NCI-H2081 (cell line): ENCODE results near the gene CLCN7.
"Not testable (repeated sequence)": the region's sequence is repeated elsewhere in the genome, so short reads cannot be mapped to it uniquely, and the experiment has no call there.

Source experiments
- DNase-seq, 2 experiments: peaks; one replicate each; lab custom pipeline; 2025; lab: John Stamatoyannopoulos, UW

CLCN7 gene

GRCh38 chr16:1488054-1488601, 13.3 kb upstream of the CLCN7 start:
- DNase-seq: no peak

- no peak for DNase-seq
Measured at GRCh38 chr16:1487395-1488053, 12.7 kb upstream of the CLCN7 start.

- DNase-seq: no peak
Measured at GRCh38 chr16:1486551-1487390, 11.9 kb upstream of the CLCN7 start.

- no peak for DNase-seq
Measured at GRCh38 chr16:1485847-1486496, 11.1 kb upstream of the CLCN7 start.

- DNase-seq: no peak
Measured at GRCh38 chr16:1481906-1482835, 7.3 kb upstream of the CLCN7 start.

DNA sequence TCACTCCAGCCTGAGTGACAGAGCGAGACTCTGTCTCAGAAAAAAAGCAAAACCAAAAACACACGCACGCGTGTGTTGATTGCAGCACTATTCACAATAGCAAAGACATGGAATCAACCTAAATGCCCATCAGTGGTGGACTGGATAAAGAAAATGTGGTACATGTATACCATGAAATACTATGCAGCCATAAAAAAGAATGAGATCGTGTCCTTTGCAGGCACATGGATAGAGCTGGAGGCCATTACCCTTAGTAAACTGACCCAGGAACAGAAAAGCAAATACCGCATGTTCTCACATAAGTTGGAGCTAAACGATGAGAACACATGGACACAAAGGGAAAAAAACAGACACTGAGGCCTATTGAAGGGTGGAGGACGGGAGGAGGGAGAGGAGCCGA, 4.1 kb upstream of the CLCN7 start:
- DNase-seq: not testable (repeated sequence)

- DNase-seq: no peak
Measured at GRCh38 chr16:1477033-1477432, 2.2 kb upstream of the CLCN7 start.

DNA sequence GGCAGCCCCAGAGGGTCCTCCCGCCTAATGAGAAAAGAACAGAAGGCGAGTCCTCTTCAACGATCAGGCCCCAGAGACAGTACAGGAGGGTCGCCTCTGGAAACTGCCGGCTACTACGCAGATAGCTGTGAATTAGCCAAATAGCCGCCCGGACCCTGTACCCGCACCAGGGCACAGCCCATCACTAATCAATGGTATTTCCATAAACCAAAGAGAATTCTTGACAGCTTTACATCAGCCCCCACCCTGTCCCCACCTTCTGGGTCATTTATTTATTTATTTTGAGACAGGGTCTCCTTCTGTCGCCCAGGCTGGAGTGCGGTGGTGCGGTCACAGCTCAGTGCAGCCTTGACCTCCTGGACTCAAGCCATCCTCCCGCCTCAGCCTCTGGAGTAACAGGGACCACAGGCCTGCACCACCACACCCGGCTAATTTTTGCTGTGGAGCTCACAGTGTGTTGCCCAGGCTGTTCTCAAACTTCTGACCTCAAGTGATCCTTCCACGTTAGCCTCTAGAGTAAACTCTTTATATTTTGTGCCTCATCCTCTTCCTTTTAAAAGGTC, 805 bp upstream of the CLCN7 start:
- DNase-seq: no peak

DNA sequence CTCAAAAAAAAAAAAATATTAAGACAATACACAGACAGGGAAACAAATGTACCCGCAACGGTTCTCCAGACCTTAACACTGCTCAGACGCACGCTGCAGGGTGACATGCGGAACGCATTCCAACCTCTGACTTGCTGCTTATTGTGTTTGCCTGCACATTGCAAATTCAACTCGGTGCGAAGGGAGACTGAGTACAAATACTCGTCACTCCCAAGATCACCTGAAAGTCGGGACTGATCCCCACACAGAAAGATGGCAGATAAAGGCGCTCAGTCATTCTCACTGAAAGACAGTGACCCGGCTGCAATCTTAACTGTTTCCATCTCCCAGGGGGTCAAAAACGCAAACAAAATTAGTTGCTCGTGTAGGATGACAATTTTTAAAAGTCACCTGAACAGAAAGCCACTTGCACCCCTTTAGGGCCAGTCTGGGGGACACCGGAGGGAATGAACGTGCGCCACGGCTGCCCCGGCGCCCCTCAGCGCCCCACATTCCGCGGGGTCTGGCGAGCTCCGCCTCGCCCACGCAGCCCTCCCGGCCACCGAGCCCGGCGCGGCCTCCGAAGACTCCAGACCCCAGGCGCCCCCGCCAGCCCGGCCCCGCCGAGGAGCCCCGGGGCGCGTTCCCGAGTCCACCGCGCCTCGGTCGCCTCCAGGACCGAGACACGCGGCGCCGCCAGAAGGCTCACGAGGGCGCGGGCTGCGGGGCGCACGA, 589 bp downstream of the CLCN7 start:
- DNase-seq: no peak

GRCh38 chr16:1472974-1473373, 1.9 kb downstream of the CLCN7 start:
- DNase-seq: no peak

DNA sequence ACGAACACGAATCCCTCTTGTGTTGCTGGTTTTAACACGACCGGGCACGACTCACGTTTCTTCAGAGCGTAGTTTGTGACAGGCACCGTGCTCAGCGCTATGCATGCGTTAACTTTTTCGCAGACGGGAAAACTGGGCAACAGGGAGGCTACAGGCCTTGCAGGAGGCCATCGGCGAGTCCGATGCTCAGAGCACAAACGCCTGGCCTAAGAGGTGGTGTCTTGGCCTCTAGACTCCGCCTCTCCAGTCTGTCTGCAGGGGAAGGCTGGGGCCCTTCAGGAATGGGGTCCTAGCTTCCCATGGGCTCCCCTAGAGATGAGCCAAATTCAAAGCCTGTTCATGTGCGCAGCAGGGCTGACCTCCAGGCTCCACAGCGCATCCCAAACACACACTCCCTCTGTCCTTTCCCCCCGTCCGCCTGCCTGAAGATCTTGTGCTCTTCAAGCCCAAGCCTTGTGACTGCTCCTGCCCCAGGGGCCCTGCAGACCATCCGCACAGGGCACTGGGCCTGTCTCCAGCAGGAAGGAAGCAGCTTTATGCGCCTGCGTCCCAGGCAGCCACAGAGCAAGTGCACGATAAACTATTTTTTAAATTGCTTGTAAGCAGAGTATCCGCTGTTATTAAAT, 3.1 kb downstream of the CLCN7 start:
- DNase-seq: no peak

GRCh38 chr16:1470481-1471251, 4.2 kb downstream of the CLCN7 start:
- no peak for DNase-seq

DNA sequence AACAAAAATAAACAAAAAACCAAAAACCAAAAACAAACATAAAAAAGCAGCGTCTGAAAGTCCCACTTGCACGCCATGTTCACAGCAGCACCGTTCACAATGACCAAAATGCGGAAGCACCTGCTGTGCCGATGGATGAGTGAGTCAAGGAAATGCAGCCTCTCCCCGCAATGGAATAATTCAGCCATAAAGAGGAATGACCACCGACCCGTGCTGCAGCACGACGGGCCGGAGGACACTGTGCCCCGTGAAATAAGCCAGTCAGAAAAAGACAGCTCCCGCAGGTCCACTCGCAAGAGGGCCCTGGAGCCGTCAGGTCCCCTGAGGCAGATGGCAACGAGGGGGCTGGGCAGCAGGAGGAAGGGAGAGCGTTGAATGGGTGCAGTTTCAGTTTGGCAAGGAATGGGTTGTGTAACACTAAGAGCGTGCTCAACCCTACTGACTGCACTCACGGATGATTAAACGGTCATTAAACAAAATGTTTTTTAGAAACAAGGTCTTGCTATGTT, 5.1 kb downstream of the CLCN7 start:
- DNase-seq: no peak

GRCh38 chr16:1469141-1469540, 5.7 kb downstream of the CLCN7 start:
- DNase-seq: not testable (repeated sequence)

DNA sequence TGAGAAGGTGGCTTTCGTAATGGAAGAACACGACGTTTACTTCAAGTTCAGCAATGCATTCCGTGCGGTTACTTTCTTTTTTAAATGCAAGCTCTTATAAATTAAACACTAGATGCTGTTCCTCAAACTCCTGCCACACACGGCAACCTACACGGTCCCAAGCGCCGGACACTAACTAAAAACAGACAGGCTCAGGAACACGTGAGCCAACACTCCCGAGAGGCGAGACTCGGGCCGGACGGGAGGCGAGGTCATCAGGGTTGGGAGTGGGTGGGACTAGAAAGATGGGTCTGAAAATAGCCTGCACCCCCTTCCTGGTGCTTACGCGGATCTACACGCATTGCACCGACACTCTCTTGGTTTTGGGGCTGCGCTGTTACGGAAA, 6.4 kb downstream of the CLCN7 start:
- DNase-seq: no peak

DNA sequence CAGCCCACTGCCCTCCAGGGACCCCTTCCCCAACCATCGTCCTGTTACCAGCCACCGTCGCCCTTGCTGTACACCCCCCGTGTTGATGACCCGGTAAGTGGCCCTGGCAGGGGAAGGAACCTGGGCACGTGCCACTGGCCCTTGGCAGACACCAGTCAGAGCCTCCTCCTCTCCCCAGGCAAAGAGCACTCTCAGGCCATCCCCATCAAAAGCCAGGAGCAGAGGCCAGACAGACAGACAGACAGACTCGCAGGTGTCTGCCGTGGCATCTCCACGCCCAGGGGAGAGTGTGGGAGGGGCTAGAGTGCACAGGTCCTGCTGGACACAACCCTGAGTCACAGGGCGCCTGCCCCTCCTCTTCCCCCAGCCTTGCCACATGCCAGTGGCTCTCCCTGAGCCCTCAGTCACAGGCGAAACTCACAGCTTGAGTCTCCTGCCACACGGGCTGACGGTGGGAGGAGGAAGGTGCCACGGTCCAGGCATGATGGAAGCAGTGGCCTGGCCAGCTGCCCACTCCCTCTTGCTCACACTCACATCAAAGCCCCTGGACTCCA, 7.8 kb downstream of the CLCN7 start:
- DNase-seq: no peak

DNA sequence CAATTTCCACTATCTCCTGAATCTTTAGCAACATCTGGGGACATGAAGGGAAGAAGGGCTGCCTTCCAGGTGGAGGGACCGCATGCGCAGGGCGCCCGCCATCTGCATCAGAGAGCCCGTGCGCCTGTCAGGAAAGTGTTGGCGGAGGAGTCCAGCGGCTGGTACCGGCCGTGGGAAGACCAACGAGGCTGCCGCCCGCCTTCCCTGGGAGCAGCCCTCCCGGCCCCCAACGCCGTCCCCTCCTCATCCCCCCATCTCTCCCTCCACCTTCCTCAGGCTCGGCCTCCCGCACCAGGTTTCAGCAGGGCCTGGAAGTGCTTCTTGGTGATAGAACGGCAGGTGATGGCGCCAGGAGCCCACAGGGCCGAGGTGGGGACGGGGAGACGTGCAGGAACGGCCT, 8.8 kb downstream of the CLCN7 start:
- DNase-seq: no peak

DNA sequence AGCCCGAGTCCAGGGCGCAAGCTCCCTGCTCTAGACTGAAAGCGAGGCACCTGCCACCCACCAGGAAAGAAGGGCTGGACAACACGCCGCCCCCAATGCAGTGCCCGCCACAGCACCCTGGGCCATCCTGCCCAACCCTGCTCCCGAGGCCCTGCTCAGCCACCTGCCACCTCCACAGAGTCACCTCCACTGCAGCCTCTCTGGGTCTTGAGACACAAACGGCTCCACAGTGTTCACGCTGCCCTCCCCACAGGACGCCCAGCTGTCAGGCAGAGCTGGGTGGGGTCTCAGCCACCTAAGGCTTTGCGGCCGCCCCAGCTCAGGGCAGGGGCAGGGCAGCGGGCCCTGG, 9.3 kb downstream of the CLCN7 start:
- DNase-seq: no peak
